GM12875 (cell line): Measurements from ENCODE around the gene ARMC6.

ENCODE experiments used
- H3K4me3 ChIP-seq: one replicate; pipeline ENCODE4 v1.5.1; 2011; ENCODE audit warnings: low read depth, low read length, control low read depth
- TF ChIP-seq, protein P1 (sequence below): IDR thresholded peaks from 2 replicates; pipeline ENCODE4 v1.5.1; 2011; ENCODE audit warnings: low read depth, mild to moderate bottlenecking, control low read depth, inconsistent platforms, low read length, moderate library complexity, borderline replicate concordance; ENCODE audit not compliant: insufficient read depth

ARMC6 gene

DNA sequence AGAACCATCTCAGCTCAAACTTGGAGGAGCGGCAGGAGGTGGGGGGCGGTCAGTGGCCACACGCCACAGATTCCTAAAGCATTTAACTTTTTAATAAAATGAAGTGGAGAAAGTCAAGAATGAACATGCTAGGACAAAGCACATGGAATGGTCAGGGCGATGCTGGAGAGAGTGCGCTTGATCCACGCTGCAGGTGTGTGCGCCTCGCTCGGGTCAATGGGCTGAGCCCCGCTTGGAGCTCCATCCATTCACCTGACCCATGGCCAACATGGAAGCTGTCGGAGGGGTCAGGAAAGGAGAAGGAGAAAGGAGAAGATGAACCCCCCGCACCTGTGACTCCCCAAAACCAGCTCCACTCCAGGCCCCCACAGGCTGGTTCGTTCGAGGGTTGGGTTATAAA, 41.9 kb upstream of the ARMC6 start:
- H3K4me3 ChIP-seq = no peak overlapping the region
- TF ChIP-seq, protein P1, sequence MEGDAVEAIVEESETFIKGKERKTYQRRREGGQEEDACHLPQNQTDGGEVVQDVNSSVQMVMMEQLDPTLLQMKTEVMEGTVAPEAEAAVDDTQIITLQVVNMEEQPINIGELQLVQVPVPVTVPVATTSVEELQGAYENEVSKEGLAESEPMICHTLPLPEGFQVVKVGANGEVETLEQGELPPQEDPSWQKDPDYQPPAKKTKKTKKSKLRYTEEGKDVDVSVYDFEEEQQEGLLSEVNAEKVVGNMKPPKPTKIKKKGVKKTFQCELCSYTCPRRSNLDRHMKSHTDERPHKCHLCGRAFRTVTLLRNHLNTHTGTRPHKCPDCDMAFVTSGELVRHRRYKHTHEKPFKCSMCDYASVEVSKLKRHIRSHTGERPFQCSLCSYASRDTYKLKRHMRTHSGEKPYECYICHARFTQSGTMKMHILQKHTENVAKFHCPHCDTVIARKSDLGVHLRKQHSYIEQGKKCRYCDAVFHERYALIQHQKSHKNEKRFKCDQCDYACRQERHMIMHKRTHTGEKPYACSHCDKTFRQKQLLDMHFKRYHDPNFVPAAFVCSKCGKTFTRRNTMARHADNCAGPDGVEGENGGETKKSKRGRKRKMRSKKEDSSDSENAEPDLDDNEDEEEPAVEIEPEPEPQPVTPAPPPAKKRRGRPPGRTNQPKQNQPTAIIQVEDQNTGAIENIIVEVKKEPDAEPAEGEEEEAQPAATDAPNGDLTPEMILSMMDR = no peak

DNA sequence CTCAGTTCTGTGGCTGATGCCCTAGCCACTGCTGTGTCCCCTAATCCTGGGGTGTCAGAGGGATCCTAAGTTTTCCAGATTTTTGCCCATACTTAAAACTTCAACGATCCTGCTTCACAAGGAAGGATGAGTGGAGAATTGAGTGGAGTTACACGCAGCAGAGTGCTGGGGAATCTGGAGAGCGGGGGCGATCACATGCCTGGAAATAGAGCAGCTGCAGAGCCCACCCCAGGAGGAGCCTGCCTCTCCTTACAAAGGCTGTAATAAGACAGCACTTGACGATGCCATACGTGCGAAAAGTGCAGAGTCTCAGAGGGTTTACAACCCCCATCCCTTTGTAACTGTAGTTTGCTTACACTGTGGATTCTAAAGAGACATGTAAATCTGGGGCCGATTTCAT, 40.7 kb upstream of the ARMC6 start:
- H3K4me3 ChIP-seq = no peak overlapping the region
- TF ChIP-seq, protein P1 = no peak

DNA sequence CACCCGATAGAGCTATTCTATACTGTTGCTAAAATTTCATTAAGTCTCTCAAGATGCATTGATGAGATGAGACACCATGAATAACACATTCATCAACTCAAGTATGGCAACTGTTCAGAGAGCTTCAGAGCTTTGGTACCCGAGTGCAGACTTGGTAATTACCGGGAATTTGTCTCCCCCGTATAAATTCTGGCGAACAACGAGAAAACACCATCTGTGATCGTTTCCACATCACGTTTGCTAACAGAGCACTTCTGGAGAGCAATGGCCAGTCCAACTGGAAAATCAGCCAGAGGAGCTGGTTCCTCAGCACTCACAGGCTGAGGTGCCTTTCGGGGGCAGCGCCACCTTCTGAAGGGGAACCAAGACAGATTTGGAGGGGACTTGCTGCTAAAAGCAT, 40.3 kb upstream of the ARMC6 start:
- TF ChIP-seq, protein P1 = no peak

DNA sequence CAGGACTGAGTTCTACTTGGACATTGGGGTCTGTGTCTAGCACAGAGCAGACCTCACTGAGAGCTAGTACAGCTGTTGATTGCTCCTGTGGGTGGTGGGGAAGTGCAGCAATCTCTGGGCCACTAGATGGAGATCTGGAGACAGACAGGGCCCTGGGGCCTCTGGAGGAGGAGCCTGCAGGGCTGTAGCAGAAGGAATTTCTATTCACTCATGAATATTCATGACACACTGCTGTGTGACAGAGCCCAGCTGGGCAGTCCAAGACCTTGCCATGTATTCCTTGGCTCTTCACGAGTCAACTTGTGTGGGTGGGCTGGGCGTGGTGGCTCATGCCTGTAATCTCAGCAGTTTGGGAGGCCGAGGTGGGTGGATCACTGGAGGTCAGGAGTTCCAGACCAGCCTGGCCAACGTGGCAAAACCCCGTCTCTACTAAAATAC, 37.6 kb upstream of the ARMC6 start:
- no peak overlapping the region for H3K4me3 ChIP-seq
- TF ChIP-seq, protein P1 = peak; percentile 26; the same call in 1 of the 2 replicates

More for the DNA sequence above, 40.3 kb upstream of the ARMC6 start:
- H3K4me3 ChIP-seq = no peak overlapping the region

DNA sequence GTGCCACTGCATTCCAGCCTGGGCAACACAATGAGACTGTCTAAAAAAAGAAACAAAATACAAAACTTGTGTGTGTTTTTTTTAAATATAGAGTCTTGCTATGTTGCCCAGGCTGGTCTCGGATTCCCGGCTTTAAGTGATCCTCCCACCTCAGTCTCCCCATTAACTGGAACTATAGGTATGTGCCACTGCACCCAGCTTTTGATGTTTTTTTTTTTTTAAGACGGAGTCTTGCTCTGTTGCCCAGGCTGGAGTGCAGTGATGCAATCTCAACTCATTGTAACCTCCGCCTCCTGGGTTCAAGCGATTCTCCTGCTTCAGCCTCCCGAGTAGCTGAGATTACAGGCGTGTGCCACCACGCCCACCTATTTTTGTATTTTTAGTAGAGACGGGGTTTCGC, 37.1 kb upstream of the ARMC6 start:
- TF ChIP-seq, protein P1 = no peak
- no peak overlapping the region for H3K4me3 ChIP-seq

DNA sequence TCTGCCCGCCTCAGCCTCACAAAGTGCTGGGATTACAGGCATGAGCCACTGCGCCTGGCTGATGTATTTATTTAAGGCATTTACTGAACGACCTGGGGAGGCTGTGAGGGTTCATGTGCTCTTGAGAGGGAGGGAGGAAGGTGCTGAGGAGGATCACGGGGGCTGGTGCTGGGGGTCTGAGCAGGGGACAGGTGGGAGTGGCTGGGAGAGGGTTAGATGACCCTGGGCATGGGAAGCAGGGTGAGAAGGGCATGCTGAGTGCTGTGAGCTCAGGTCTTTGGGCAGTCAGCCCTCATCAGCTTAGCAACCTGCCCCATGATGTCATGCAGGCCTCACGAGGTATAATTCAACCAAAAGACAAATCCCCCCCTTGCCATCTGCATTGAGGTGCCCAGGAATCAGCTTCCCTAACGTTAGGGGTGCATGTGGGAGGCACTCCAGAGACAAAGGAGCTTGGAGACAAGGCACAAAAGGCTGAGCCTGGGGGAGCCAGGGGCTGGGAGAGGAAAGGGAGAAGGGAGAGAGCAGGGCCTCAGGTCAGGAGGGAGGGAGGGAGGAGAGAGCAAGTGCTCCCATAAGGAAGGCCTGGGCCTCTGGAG, 36.5 kb upstream of the ARMC6 start:
- TF ChIP-seq, protein P1 = no peak
- no peak overlapping the region for H3K4me3 ChIP-seq

DNA sequence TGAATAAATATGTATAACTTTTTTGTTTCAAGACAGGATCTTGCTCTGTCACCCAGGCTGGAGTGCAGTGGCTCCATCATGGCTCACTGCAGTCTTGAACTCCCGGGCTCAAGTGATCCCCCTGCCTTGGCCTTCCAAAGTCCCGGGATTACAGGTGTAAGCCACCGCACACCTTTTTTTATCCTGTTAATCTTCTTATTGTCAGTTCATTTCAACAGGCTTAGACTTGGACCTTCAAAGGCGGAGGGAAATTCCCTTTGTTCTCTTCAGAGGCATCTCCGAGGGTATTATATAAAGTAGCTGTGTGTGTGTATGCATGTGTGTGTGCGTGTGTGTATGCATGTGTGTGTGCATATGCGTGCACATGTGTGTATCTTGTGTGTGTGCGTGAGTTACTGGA, 35.1 kb upstream of the ARMC6 start:
- no peak overlapping the region for H3K4me3 ChIP-seq
- TF ChIP-seq, protein P1 = no peak
